OCI-LY1 (cell line): ENCODE measurements around the gene TAAR5.
"Not testable (repeated sequence)": the region's sequence is repeated elsewhere in the genome, so short reads cannot be mapped to it uniquely, and the experiment has no call there.

Source experiments
- CTCF ChIP-seq: fragments of 200-600 bp; sonication (generic), shearing (Covaris generic); IDR thresholded peaks from 2 replicates; pipeline ENCODE4 v1.5.1; 2017; ENCODE audit warnings: mild to moderate bottlenecking, antibody characterized with exemption, low read length, moderate library complexity, mixed read lengths
- EZH2 ChIP-seq: fragments of 200-600 bp; sonication (generic), shearing (Covaris generic); IDR thresholded peaks from 2 replicates; pipeline ENCODE4 v1.8.0; 2017; ENCODE audit warnings: borderline replicate concordance, mixed run types, mild to moderate bottlenecking, antibody characterized with exemption, low read length, moderate library complexity, mixed read lengths

DNA sequence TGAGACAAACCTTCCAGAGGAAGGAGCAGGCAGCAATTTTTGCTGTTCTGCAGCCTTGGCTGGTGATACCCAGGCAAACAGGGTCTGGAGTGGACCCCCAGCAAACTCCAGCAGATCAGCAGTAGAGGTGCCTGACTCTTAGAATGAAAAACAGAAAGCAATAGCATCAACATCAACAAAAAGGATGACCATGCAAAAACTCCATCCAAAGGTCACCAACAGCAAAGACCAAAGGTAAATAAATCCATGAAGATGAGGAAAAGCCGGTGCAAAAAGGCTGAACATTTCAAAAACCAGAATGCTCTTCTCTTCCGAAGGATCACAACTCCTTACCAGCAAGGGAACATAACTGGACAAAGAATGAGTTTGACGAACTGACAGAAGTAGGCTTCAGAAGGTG is 46.4 kb upstream of the TAAR5 start:
- not testable (repeated sequence) for TF ChIP-seq EZH2, CTCF
